CD4-positive, alpha-beta T cell treated with Interferon alpha-2 for 1 hour (primary cell): ENCODE results near the gene PFN2.
"Not testable (repeated sequence)": the region's sequence is repeated elsewhere in the genome, so short reads cannot be mapped to it uniquely, and the experiment has no call there.

Source experiments
- DNase-seq, 2 donors: peaks; one replicate each; pipeline ENCODE4 v3.0.0-alpha.2; 2020 to 2022

The PFN2 gene

DNA sequence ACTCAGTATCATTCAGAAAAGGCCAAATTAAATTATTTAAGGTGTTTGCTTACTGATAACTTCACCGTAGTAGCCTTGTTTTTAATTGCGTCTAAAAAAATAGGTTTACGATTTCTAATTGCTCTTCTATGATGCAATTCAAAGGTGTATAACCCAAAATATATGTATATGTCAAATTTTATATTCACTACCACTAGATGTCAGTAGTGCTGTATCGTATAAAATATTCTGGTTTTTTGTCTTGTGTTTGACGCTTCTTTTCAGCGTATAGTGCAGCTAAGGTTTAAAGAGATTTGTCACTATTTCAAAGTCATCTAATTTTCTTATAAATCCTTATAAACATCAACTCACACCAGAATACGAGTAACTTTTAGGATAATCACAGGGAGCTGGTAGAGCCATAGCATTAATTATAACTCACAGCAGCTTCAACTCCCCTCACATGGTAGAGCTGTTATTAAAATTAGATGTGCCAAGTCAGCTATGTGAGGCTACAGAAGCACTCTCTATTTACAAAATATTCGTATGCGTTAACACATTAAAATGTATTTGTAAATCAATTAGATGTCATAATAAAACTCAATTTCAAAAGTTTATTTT, 3.5 kb downstream of the PFN2 start:
- DNase-seq, result peak in 1 of 2 donors; percentile 62

GRCh38 chr3:149965278-149965677, 5.4 kb downstream of the PFN2 start:
- no peak for DNase-seq

DNA sequence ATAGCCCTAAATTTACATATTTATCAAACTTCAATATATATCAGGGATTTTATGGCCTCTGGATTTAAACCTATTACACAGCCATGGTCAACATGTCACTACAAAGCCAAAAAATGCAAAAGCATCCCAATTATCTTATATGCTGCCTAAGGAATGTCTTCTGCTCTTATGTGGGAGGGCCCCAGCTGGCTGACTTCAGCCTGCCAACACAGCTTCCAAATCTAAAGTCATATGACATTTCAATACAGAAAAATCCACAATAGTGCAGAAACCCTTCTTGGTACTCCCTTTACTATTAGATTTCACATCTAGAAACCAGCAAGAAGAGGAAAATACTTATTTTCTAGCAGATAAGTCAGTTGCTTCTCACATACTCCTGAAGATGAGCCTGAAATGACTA, 6.4 kb downstream of the PFN2 start:
- DNase-seq, result no peak

- no peak for DNase-seq
These were observed 7.2 kb downstream of the PFN2 start for GRCh38 chr3:149963485-149963884.

- no peak for DNase-seq
These were observed 11.3 kb downstream of the PFN2 start for GRCh38 chr3:149959443-149959842.

DNA sequence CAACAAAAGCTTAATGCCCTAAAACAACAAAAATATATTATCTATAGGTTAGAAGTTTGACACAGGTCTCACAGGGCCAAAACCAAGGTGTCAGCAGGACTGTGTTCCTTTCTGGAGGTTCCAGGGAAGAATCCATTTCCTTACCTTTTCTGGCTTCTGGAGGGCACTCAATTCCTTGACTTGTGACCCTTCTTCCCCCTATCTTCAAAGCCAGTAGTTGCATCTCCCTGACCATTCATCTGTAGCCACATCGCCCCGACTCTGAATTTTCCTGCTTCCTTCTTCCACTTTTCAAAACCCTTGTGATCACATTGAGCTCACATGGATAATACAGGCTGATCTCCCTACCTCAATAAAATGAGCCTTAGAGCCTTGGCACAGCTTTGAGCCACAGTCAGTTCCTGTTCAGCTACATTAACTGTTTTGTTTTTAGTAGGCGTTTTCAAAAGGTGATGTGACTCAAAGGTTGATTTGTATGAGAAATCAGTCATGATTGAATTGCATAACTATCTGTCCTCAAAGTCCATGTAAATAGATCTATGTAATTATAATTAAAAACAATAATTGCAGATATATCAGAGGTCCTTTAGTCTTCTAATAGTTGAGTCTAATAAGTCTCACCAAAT, 12.4 kb downstream of the PFN2 start:
- no peak for DNase-seq

- DNase-seq, result no peak
These were observed 13.2 kb downstream of the PFN2 start for GRCh38 chr3:149957361-149958125.

- no peak for DNase-seq
These were observed 15.2 kb downstream of the PFN2 start for GRCh38 chr3:149955449-149955848.

- no peak for DNase-seq
These were observed 15.9 kb downstream of the PFN2 start for GRCh38 chr3:149954812-149955211.

DNA sequence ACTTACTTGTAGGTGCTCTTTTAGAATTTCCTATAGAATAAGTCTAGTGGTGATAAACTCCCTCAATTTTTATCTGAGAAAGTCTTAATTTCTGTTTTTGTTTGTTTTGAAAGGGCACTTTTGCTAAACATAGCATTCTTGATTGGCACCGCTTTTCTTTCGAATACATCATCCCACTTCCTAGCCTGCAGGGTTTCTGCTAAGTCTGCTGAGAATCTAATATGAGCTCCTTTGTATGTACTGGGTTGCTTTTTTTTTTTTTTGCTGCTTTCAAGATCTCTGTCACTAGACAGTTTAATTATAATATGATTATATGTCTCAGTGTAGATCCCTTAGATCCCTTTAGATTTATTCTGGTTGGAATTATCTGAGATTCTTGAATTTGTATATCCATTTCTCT, 21.5 kb downstream of the PFN2 start:
- DNase-seq, result no peak

GRCh38 chr3:149947231-149947630, 23.5 kb downstream of the PFN2 start:
- DNase-seq, result no peak

- not testable (repeated sequence) for DNase-seq
These were observed 26.7 kb downstream of the PFN2 start for GRCh38 chr3:149943966-149944365.

DNA sequence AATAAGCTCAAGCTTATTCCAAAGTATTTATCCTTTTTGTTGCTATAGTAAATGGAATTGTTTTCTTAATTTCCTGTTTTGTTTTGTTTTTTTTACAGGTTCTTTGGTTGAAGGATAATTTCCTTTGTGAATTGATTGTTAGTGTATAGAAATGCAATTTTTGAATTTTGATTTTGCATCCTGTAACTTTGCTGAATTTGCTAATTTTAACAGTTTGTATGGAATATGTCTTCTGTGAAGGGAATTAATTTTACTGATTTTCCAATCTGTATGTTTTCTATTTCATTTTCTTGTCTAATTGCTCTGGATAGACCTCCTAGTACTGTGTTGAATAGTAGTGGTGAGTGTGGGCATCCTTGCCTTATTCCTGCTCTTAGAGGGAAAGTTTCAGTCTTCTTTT, 28.3 kb downstream of the PFN2 start:
- DNase-seq, result no peak

GRCh38 chr3:149941946-149942345, 28.7 kb downstream of the PFN2 start:
- DNase-seq, result no peak

DNA sequence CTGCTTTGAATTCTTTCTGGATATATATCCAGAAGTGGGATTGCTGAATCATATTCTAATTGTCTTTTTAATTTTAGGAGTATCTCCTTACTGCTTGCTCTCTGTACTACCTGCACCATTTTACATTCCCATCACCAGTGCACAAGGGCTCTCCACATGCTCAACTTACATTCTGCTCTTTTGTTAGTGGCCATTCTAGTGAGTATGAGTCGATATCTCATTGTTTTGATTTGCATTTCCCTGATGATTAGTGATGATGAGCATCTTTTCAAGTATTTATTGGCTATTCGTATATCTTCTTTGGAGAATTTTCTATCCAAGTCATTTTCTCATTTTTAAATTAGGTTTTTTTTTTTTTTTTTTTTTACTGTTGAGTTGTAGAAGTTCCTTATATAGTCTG, 29.5 kb downstream of the PFN2 start:
- DNase-seq, result no peak

DNA sequence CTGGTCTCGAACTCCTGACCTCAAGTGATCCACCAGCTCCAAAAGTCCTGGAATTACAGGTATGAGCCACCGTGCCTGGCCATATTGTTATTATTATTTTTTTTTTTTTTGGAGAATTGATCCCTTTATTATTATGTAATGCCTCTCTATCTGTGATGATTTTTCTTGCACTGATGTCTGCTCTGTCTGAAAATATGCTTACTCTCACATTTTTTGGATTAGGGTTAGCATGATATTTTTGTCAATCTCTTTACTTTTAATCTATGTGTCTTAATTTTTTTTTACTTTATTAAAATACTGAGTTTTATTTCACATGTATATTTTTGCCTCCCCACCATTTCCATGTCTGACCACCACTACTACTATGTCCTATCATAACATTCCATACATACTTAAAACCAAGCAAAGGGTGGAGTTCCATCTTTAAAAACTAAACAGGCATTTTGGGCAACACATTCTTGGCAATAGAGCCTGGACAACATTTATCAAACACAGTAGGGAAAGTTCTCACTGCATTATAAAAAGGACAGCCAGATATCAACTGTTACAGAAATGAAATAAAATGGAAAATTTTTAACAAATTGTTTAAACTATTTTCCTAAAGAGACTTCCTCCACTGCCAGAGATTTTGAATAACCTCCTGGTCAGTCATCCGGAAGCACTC, 32.2 kb downstream of the PFN2 start:
- DNase-seq, result not testable (repeated sequence)

DNA sequence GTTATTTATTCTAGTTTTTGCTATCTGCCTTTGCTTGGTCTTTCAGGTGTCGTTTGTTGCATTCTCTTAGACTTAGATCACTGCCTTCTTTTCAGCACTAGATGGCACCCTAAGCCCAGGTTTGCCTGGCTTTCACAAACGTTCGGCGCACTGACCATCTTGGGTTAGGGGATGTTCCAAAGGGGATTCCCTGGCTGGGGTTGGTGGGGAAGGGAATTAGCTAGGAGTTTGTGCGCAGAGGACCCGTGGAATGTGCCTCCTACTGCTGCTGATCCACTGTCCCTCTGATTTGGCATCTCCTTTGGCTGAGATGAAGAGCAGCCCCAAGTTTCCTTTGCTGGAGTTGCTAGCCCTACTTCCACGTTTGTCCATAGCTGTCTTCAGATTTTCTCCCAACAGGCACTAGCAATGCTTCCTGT, 33.9 kb downstream of the PFN2 start:
- peak; percentile 9 to 58 for DNase-seq

DNA sequence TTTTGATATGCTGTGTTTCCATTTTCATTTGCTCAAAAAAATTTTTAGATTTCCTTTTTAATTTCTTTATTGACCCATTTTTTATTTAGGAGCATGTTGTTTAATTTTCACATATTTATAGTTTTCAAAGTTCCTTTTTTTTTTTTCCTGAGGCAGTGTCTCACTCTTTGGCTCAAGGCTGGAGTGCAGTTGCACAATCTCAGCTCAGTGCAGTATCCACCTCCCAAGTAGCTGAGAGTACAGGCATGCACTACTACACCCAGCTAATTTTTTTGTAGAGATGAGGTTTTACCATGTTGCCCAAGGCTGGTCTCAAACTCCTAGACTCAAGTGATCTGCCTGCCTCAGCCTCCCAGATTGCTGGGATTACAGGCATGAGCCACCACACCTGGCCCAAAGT, 36.2 kb downstream of the PFN2 start:
- no peak for DNase-seq

GRCh38 chr3:149933858-149934257, 36.8 kb downstream of the PFN2 start:
- no peak for DNase-seq

DNA sequence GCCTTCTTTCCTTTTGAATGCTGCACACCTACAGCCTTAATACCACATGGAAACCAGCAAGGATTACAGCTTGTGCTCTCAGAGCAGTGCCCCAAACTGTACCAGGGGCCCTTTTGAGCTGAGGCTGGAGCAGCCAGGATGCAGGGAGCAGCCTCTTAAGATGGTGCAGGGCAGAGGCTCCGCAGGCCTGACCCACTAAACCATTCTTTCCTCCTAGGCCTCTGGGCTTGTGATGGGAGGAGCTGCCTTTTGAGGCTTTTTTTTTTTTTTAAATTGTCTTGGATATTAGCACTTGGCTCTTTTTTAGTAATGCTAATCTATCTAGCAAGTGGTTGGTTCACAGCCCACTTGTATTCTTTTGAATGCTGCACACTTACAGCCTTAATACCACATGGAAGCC, 37.7 kb downstream of the PFN2 start:
- DNase-seq, result no peak

DNA sequence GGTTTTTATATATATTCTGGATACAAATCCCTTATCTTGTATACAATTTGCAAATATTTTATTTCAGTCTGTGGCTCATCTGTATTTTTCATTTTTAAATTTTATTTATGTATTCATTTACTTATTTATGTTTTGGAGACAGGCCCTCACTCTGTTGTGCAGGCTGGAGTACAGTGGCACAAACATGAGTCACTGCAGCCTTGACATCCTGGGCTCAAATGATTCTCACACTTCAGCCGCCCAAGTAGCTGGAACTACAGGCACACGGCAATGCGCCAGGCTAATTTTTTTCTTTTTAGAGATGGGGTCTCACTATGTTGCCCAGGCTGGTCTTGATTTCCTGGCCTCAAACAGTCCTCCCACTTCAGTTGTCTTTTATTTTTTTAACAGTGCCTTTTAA, 50.6 kb downstream of the PFN2 start:
- no peak for DNase-seq

DNA sequence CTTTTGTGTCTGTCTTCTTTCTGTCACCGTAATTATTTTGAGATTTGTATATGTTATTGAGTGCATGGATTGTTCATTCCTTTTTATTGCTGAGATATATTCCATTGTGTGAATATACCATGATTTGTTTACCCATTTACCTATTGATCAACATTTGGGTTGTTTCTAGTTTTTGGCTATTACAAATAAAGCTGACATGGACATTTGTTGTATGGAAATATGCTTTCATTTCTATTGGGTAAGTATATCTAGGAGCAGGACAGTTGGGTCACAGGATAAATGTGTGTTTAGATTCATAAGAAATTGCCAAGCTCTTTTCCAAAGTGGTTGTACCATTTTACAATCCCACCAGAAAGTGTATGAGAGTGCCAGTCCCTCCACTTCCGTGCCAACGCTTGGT, 51.2 kb downstream of the PFN2 start:
- no peak for DNase-seq

DNA sequence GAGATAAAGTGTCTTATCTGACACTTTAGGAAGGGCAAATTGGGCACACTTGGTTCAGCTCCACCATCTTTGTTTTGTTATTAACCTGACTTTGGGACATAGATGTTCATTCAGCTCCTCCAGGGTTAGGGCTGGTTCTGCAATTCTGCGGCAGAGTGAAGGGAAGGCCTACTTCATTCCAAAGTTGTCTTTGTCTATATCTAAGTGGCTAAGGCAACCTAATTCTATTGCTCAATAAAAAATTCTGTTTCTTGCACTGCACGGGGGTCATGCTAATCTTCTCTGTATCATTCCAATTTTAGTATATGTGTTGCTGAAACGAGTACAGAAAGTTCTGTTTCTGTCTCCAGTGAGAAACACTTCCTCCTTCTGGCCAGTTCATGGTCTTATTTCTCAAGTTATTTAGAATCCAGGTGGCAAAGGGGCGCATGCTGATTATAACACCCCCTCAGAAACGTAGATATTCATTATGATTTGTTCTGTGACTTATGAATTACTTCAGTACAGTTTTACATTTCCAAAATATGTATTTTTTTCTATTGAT, 53.5 kb downstream of the PFN2 start:
- no peak for DNase-seq
